Gastrocnemius medialis (tissue), 4 donors: Measurements from ENCODE around the gene HMX2.

ENCODE experiments used
- CTCF ChIP-seq, 5 experiments: fragments of 450-650 bp in 3 of 5; fragments of 200-600 bp in 2 of 5; sonication (generic) in 2 of 5; IDR thresholded peaks in 4 of 5; conservative IDR thresholded peaks in 1 of 5; 1 replicate in 4 of 5; 2 replicates in 1 of 5; pipeline ENCODE4 v1.5.1; 2016 to 2019; ENCODE audit warnings: antibody characterized with exemption in 5 of 5, mild to moderate bottlenecking in 3 of 5, moderate library complexity in 3 of 5
- POLR2A ChIP-seq, 2 donors: fragments of 450-650 bp; IDR thresholded peaks; one replicate each; pipeline ENCODE4 v1.6.1; 2017; ENCODE audit warnings: antibody characterized with exemption in 2 of 2, mild to moderate bottlenecking in 2 of 2, moderate library complexity in 2 of 2

GRCh38 chr10:123157210-123157609 is 9.3 kb downstream of the HMX2 start:
- TF ChIP-seq POLR2A (IDR thresholded peaks at IDR 0.05): no peak
- TF ChIP-seq CTCF (IDR thresholded peaks at IDR 0.05 in 4 of 5, conservative IDR thresholded peaks at IDR 0.05 in 1 of 5): no peak
